ENCODE results near the gene POLD2. TPM values are rescaled to one million over a fixed set of nuclear protein-coding genes. Genes with fewer than 3 reads are reported as not detected.
A peak's percentile ranks its signal among the peaks of the same experiment; 100 is the strongest.

Gene POLD2
- total and polyA plus RNA-seq, 7 donors: 57.3 to 127 (median 87.1) TPM

GRCh38 chr7:44095781-44096180, 27.6 kb downstream of the POLD2 start:
- intact Hi-C loops (cut with DNase I): no loop called here
- no peaks in the 10 kb centered on the region for H3K27me3 ChIP-seq (ENCODE audit: insufficient read depth in 3 of 3, low read length in 2 of 3)
- WGBS, 3 donors: 89 to 93% (median 92%) methylated on average over 3 of the region's 3 CpGs
- H3K4me1 ChIP-seq: no peaks in the 10 kb centered on the region
- no peaks in the 10 kb centered on the region for H3K9me3 ChIP-seq
- no peak overlapping the region for H3K27ac ChIP-seq
- TF ChIP-seq, protein P1, sequence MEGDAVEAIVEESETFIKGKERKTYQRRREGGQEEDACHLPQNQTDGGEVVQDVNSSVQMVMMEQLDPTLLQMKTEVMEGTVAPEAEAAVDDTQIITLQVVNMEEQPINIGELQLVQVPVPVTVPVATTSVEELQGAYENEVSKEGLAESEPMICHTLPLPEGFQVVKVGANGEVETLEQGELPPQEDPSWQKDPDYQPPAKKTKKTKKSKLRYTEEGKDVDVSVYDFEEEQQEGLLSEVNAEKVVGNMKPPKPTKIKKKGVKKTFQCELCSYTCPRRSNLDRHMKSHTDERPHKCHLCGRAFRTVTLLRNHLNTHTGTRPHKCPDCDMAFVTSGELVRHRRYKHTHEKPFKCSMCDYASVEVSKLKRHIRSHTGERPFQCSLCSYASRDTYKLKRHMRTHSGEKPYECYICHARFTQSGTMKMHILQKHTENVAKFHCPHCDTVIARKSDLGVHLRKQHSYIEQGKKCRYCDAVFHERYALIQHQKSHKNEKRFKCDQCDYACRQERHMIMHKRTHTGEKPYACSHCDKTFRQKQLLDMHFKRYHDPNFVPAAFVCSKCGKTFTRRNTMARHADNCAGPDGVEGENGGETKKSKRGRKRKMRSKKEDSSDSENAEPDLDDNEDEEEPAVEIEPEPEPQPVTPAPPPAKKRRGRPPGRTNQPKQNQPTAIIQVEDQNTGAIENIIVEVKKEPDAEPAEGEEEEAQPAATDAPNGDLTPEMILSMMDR (IDR thresholded peaks at IDR 0.05): no peak
- ATAC-seq (no peak), DNase-seq (no peak)
- no peak overlapping the region for H3K4me3 ChIP-seq
- no peaks in the 10 kb centered on the region for H3K36me3 ChIP-seq (ENCODE audit: insufficient read depth in 1 of 2, low read depth in 1 of 2)

- DNase-seq (no peak), ATAC-seq (no peak)
- WGBS, 3 donors: 56 to 70% (median 62%) methylated on average over 2 of the region's 2 CpGs
- Histone ChIP-seq H3K9me3 (no peaks in the 10 kb centered on the region), H3K4me1 (no peaks in the 10 kb centered on the region), H3K27ac (no peak overlapping the region), H3K36me3 (ENCODE audit: insufficient read depth in 1 of 2, low read depth in 1 of 2) (no peaks in the 10 kb centered on the region), H3K27me3 (ENCODE audit: insufficient read depth in 3 of 3, low read length in 2 of 3) (no peaks in the 10 kb centered on the region), H3K4me3 (no peak overlapping the region)
- TF ChIP-seq, protein P1 (IDR thresholded peaks at IDR 0.05): no peak
- intact Hi-C loops (cut with DNase I): no loop called here
Measured at GRCh38 chr7:44094883-44095592, 28.3 kb downstream of the POLD2 start.

GRCh38 chr7:44094365-44094764, 29.0 kb downstream of the POLD2 start:
- WGBS, 3 donors: 82 to 86% (median 85%) methylated on average over 2 of the region's 2 CpGs
- no peak overlapping the region for H3K27ac ChIP-seq
- H3K4me1 ChIP-seq: peaks cover 1% of the 10 kb centered on the region

GRCh38 chr7:44093102-44093641, 30.2 kb downstream of the POLD2 start:
- 82 to 89% (median 86%) methylated on average over 6 of the region's 6 CpGs for WGBS, 3 donors
- TF ChIP-seq, protein P1 (IDR thresholded peaks at IDR 0.05): no peak
- Histone ChIP-seq H3K36me3 (ENCODE audit: insufficient read depth in 1 of 2, low read depth in 1 of 2) (no peaks in the 10 kb centered on the region), H3K4me1 (peaks cover 11% of the 10 kb centered on the region), H3K9me3 (no peaks in the 10 kb centered on the region), H3K27me3 (ENCODE audit: insufficient read depth in 3 of 3, low read length in 2 of 3) (no peaks in the 10 kb centered on the region), H3K4me3 (no peak overlapping the region), H3K27ac (no peak overlapping the region)
- intact Hi-C loops (cut with DNase I): no loop called here
- ATAC-seq (no peak), DNase-seq (peak; percentile 2 to 12)

More at GRCh38 chr7:44094365-44094764, 29.0 kb downstream of the POLD2 start:
- TF ChIP-seq, protein P1 (IDR thresholded peaks at IDR 0.05): no peak
- intact Hi-C loops (cut with DNase I): no loop called here
- DNase-seq: peak in 1 of 2 donors; percentile 3
- Histone ChIP-seq H3K36me3 (ENCODE audit: insufficient read depth in 1 of 2, low read depth in 1 of 2) (no peaks in the 10 kb centered on the region), H3K9me3 (no peaks in the 10 kb centered on the region), H3K27me3 (ENCODE audit: insufficient read depth in 3 of 3, low read length in 2 of 3) (no peaks in the 10 kb centered on the region), H3K4me3 (no peak overlapping the region)
- ATAC-seq: no peak

Data from psoas muscle (tissue), 8 donors.